Measurements from ENCODE around the gene SLC9B2.
"Not testable (repeated sequence)": the region's sequence is repeated elsewhere in the genome, so short reads cannot be mapped to it uniquely, and the experiment has no call there.

SLC9B2 gene

DNA sequence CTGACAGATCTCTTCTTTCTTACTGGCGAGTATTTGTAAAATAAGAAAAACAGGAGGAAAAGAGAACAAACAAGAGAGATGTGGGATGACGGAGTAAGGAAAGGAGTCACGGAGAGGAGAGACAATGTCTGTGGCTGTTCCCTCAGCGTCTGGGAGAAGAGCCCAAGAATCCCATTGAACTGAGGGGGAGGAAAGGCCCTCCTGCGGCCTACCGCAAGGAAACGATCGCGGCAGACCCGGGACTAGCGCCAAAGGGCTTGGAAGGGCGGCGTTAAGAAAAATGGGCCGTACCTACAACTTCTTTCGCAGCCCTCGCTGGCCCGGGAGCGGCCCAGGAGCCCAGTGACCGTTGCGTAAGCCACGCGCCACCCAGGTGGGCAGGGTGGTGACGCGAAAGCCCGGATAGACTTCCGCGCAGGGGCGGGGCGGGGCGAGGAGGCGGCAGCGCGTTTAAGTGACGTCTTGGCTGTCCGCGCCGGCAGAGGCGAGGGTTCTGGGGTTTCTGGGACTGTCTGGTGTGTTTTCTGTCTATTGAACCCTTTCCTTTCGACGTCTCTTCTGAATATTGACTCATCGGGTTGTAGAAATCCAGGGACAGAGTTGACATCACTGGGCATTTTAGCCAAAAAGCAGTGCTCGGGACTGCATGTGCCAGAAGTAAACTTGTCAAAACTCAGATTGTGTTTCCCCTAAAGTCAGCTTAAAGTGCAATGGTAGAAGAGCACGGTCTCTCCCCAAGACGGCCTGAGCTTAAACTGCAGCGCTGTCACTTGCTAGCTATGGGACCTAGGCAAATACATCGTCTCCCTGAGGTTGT, 57.0 kb downstream of the SLC9B2 start, which contains the start of gene SLC9B1:
Gene SLC9B1 (minus strand): TSS at position 398 of the 817 bp plus-strand sequence. CDS start 27,994 bp downstream, outside the sequence.
- peak; percentile 86 to 87 for DNase-seq (ENCODE audit: low read depth in 2 of 2)

- DNase-seq (ENCODE audit: low read depth in 2 of 2) = no peak
These were observed 57.9 kb downstream of the SLC9B2 start for GRCh38 chr4:103018391-103019307.

- DNase-seq (ENCODE audit: low read depth in 2 of 2) = no peak
These were observed 64.0 kb downstream of the SLC9B2 start for GRCh38 chr4:103012551-103012950.

- DNase-seq (ENCODE audit: low read depth in 2 of 2) = no peak
These were observed 64.5 kb downstream of the SLC9B2 start for GRCh38 chr4:103012060-103012459.

GRCh38 chr4:103011378-103012025, 65.1 kb downstream of the SLC9B2 start:
- DNase-seq (ENCODE audit: low read depth in 2 of 2) = no peak

- no peak for DNase-seq (ENCODE audit: low read depth in 2 of 2)
These were observed 65.8 kb downstream of the SLC9B2 start for GRCh38 chr4:103010804-103011203.

DNA sequence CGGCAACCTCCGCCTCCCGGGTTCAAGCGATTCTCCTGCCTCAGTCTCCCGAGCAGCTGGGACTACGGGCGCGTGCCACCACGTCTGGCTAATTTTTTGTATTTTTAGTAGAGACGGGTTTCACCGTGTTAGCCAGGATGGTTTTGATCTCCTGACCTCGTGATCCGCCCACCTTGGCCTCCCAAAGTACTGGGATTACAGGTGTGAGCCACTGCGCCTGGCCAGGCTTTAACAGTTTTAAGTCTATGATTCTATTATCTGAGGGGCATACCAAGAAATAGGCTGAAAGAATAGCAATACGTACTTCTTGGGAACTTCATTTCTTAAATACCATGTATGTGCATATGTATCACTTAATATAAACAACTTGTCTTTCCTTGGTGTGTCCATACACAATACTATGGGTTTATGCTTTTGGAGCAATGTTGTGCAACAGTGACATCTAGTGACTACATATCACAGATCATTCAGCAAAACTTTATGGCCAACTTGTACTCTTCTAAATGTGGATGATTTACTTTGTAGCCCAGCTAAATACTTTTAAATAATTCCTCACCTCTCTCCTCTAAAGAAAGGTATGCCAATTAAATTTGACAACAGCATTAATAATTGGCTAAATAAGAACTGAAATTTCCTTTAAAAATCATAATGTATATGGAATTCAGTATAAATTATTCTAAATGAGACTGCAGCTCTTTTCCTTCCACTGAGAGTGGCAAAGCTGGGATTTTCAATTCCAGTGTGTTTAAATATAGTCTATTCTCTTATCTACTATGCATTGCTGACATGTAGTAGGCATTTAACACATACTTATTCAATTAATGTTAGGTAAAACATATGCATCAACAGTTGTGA, 67.5 kb downstream of the SLC9B2 start:
- no peak for DNase-seq (ENCODE audit: low read depth in 2 of 2)

GRCh38 chr4:103002551-103002950, 74.0 kb downstream of the SLC9B2 start:
- no peak for DNase-seq (ENCODE audit: low read depth in 2 of 2)

DNA sequence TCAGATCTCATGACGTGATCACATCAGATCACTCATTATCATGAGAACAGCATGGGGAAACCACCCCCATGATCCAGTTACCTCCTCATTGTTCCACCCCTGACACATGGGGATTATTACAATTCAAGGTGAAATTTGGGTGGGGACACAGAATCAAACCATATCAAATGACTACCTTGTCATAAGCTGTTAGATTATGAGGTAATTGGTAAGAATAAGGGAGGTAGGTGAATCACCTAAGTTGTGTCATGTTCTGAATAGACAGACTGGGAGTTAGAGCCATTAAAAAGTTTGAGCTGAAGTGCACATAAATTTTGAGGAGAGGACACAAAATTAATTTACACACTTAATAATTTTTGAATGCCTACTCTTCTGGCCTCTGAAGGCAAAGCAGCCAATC, 81.8 kb downstream of the SLC9B2 start:
- DNase-seq (ENCODE audit: low read depth in 2 of 2) = no peak

GRCh38 chr4:102993985-102994384, 82.6 kb downstream of the SLC9B2 start:
- not testable (repeated sequence) for DNase-seq (ENCODE audit: low read depth in 2 of 2)

GRCh38 chr4:102988429-102989020, 88.0 kb downstream of the SLC9B2 start:
- no peak for DNase-seq (ENCODE audit: low read depth in 2 of 2)

DNA sequence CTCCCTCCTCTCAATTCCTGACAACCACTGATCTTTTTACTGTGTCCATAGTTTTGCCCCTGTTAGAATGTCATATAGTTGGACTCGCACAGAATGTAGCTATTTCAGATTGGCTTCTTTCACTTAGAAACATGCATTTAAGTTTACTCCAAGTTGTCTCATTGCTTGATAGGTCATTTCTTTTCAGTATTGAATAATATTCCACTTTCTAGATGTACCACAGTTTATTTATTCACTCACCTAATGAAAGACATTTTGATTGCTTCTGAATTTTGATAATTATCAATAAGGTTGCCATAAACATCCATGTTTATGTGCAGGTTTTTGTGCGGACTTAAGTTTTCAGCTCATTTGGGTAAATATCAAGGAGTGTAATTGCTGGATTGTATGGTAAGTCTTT, 95.6 kb downstream of the SLC9B2 start:
- DNase-seq (ENCODE audit: low read depth in 2 of 2) = no peak
